Stomach (tissue), 4 donors: Measurements from ENCODE around the gene LCP2.

Experiments used
- EP300 ChIP-seq: sonication (generic); formaldehyde crosslinking; IDR thresholded peaks from one replicate; pipeline ENCODE4 v1.6.1; 2017; ENCODE audit warnings: antibody characterized with exemption
- TF ChIP-seq, protein P1 (sequence below), 7 experiments: fragments of 450-650 bp in 4 of 7; fragments of 200-600 bp in 3 of 7; sonication (generic) in 3 of 7; IDR thresholded peaks; one replicate each; pipeline ENCODE4 v1.5.1; 2016 to 2019; ENCODE audit warnings: antibody characterized with exemption in 7 of 7, control low read depth in 2 of 7, mild to moderate bottlenecking in 1 of 7

DNA sequence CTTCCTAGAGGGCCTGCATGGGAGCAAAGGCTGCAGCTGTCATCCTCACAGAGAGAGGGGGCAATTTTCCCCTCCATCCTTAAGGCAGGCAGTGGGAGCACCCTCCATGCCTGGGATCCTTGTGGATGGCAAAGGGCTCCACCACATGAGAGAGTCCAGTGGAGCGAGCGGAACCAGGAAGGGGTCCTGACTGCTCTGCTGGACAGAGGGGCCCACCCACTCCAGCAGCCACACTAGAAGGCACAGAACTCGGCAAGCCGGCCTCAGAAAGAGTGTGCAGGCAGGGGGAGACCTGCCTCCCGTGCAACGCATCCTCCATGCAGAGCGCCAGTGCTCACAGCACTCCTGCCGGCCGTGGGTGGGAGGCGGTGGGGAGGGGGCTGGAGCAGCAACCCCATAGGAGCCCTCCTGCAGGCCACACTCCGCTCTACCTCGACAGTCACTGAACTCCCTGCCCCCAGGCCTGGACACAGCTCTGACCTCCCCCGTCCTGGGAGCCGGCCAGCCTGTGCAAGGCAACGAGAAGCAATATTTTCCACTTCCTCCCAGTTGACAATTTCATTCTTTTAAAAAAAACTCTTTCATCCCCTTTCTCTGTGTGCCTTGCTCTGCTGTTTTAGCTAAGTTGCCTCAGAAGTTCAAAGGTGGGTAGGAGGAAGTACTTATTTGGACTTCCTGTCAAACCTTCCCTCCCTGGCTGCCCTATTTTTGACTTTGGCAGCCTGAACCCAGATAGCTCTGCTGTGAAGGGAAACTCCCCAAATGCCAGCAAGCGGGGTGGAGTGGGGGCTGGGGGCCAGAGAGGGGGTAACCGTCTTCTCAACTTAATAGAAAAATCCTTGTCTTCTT is 5.3 kb upstream of the LCP2 start:
- TF ChIP-seq, protein P1, sequence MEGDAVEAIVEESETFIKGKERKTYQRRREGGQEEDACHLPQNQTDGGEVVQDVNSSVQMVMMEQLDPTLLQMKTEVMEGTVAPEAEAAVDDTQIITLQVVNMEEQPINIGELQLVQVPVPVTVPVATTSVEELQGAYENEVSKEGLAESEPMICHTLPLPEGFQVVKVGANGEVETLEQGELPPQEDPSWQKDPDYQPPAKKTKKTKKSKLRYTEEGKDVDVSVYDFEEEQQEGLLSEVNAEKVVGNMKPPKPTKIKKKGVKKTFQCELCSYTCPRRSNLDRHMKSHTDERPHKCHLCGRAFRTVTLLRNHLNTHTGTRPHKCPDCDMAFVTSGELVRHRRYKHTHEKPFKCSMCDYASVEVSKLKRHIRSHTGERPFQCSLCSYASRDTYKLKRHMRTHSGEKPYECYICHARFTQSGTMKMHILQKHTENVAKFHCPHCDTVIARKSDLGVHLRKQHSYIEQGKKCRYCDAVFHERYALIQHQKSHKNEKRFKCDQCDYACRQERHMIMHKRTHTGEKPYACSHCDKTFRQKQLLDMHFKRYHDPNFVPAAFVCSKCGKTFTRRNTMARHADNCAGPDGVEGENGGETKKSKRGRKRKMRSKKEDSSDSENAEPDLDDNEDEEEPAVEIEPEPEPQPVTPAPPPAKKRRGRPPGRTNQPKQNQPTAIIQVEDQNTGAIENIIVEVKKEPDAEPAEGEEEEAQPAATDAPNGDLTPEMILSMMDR (IDR thresholded peaks at IDR 0.05), result no peak
- TF ChIP-seq EP300, result no peak
